Neural cell (in vitro differentiated cells): ENCODE results near the gene IFI16. TPM values are rescaled to one million over a fixed set of nuclear protein-coding genes. Genes with fewer than 3 reads are reported as not detected.
"Not testable (repeated sequence)": the region's sequence is repeated elsewhere in the genome, so short reads cannot be mapped to it uniquely, and the experiment has no call there.

Experiments used
- H2AFZ ChIP-seq: fragments of 200-600, 300-800 bp; sonication (generic), shearing (Covaris generic); 2 replicates; pipeline ENCODE4 v1.6.0; 2014; ENCODE audit warnings: low read depth, mild to moderate bottlenecking, antibody characterized with exemption, low read length, moderate library complexity
- H3F3A ChIP-seq: fragments of 200-600 bp; shearing (Covaris generic); 2 replicates; pipeline ENCODE4 v1.6.1; 2016; ENCODE audit warnings: mild to moderate bottlenecking, moderate library complexity, mixed read lengths, antibody characterized with exemption, low read length; ENCODE audit not compliant: insufficient read depth, poor library complexity, severe bottlenecking
- H3K27ac ChIP-seq: fragments of 200-600, 300-800 bp; sonication (generic), shearing (Covaris generic); 2 replicates; pipeline ENCODE4 v1.5.1; 2014; ENCODE audit warnings: mild to moderate bottlenecking, low read length, moderate library complexity
- H3K27me3 ChIP-seq: fragments of 300-800, 200-600 bp; sonication (generic), shearing (Covaris generic); 2 replicates; pipeline ENCODE4 v1.6.0; 2014; ENCODE audit warnings: mild to moderate bottlenecking, low read depth, low read length, moderate library complexity; ENCODE audit not compliant: insufficient read depth
- H3K36me3 ChIP-seq: fragments of 300-800, 200-600 bp; sonication (generic), shearing (Covaris generic); 2 replicates; pipeline ENCODE4 v1.5.1; 2014; ENCODE audit warnings: mild to moderate bottlenecking, antibody characterized with exemption, low read length, moderate library complexity; ENCODE audit not compliant: insufficient read depth
- H3K4me2 ChIP-seq: fragments of 300-800, 200-600 bp; sonication (generic), shearing (Covaris generic); 2 replicates; pipeline ENCODE4 v1.6.0; 2014; ENCODE audit warnings: mild to moderate bottlenecking, low read length
- H3K4me3 ChIP-seq: fragments of 300-800, 200-600 bp; sonication (generic), shearing (Covaris generic); 2 replicates; pipeline ENCODE4 v1.5.1; 2014; ENCODE audit warnings: mild to moderate bottlenecking, low read length, moderate library complexity
- H3K79me2 ChIP-seq: fragments of 200-600 bp; shearing (Covaris generic); replicated peaks from 2 replicates; pipeline ENCODE4 v1.6.0; 2014; ENCODE audit warnings: mild to moderate bottlenecking, low read length, moderate library complexity; ENCODE audit not compliant: insufficient read depth
- H3K9ac ChIP-seq: fragments of 300-800, 200-600 bp; sonication (generic), shearing (Covaris generic); 2 replicates; pipeline ENCODE4 v1.6.1; 2016; ENCODE audit warnings: mild to moderate bottlenecking, low read length, mixed read lengths
- H3K9me2 ChIP-seq: fragments of 200-600 bp; shearing (Covaris generic); 2 replicates; pipeline ENCODE4 v1.6.1; 2016; ENCODE audit warnings: mild to moderate bottlenecking, low read length, mixed read lengths; ENCODE audit not compliant: insufficient read depth
- H3K9me3 ChIP-seq: fragments of 200-600, 300-800 bp; sonication (generic), shearing (Covaris generic); 2 replicates; pipeline ENCODE4 v1.6.1; 2016; ENCODE audit warnings: mild to moderate bottlenecking, mixed run types, low read length, moderate library complexity, mixed read lengths
- H4K20me1 ChIP-seq: fragments of 200-600 bp; shearing (Covaris generic); 2 replicates; pipeline ENCODE4 v1.6.1; 2016; ENCODE audit warnings: mild to moderate bottlenecking, mixed run types; ENCODE audit not compliant: insufficient read depth
- EP300 ChIP-seq: fragments of 450-650 bp; conservative IDR thresholded peaks from 2 replicates; pipeline ENCODE4 v1.6.1; 2014; ENCODE audit warnings: antibody characterized with exemption, mild to moderate bottlenecking, moderate library complexity; ENCODE audit not compliant: poor library complexity, severe bottlenecking
- EZH2 ChIP-seq: fragments of 200-600, 300-800 bp; shearing (Covaris generic), sonication (generic); IDR thresholded peaks from 2 replicates; pipeline ENCODE4 v1.6.1; 2014; ENCODE audit warnings: antibody characterized with exemption, low read length, borderline replicate concordance, mild to moderate bottlenecking; ENCODE audit not compliant: insufficient read depth, poor library complexity, severe bottlenecking
- MXI1 ChIP-seq: fragments of 450-650 bp; conservative IDR thresholded peaks from 2 replicates; pipeline ENCODE4 v1.6.1; 2014; ENCODE audit warnings: antibody characterized with exemption, mild to moderate bottlenecking; ENCODE audit not compliant: poor library complexity, severe bottlenecking
- POLR2AphosphoS5 ChIP-seq: IDR thresholded peaks from 2 replicates; pipeline ENCODE4 v1.6.1; 2012
- RAD21 ChIP-seq: fragments of 450-650 bp; conservative IDR thresholded peaks from 2 replicates; pipeline ENCODE4 v1.6.1; 2014; ENCODE audit warnings: antibody characterized with exemption, mild to moderate bottlenecking, moderate library complexity
- SMC3 ChIP-seq: fragments of 450-650 bp; conservative IDR thresholded peaks from 2 replicates; pipeline ENCODE4 v1.6.1; 2014; ENCODE audit warnings: antibody characterized with exemption, mild to moderate bottlenecking, moderate library complexity; ENCODE audit not compliant: poor library complexity
- TAF1 ChIP-seq: IDR thresholded peaks from 2 replicates; pipeline ENCODE4 v1.6.1; 2012; ENCODE audit warnings: low read depth
- polyA plus RNA-seq: library from polyadenylated mRNA; depleted of rRNA; stranded (reverse); fragments of >200 nt; gene quantifications from 2 replicates; pipeline ENCODE4 v1.2.3, GENCODE V29; 2014
- TF ChIP-seq, protein P1 (sequence below): IDR thresholded peaks from 2 replicates; pipeline ENCODE4 v1.6.1; 2012; ENCODE audit warnings: borderline replicate concordance
- TF ChIP-seq, protein P2 (sequence below): fragments of 450-650 bp; IDR thresholded peaks from 2 replicates; pipeline ENCODE4 v1.5.1; 2014; ENCODE audit warnings: antibody characterized with exemption, mild to moderate bottlenecking, moderate library complexity; ENCODE audit not compliant: poor library complexity, severe bottlenecking

Gene IFI16
- polyA plus RNA-seq, 1 donor from 2014 or later: not detected

DNA sequence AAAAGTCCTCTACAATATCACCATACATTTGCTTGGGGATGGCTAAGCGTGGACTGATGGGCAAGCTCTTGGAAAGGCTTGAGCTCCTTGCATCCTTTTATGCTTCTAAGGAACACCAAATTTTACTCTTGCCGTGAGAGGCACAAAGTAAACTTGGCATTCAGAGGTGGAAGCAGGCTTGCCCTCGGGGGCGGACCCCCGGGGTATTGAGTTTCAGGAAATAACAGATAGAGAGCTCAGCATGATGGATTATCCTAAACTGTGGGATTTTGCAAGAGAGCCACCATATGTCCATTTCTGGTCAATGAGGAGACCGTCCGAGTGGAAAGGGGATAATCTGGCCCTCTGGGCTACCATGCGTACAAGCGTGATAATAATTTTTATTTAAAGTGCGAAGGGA, 14.0 kb downstream of the IFI16 start:
- no peaks in the 10 kb centered on the region for H3K9me3 ChIP-seq
- no peaks in the 10 kb centered on the region for H3K9me2 ChIP-seq
- H3K79me2 ChIP-seq: no peaks in the 10 kb centered on the region
- no peaks in the 10 kb centered on the region for H3K36me3 ChIP-seq
- TF ChIP-seq, protein P1, sequence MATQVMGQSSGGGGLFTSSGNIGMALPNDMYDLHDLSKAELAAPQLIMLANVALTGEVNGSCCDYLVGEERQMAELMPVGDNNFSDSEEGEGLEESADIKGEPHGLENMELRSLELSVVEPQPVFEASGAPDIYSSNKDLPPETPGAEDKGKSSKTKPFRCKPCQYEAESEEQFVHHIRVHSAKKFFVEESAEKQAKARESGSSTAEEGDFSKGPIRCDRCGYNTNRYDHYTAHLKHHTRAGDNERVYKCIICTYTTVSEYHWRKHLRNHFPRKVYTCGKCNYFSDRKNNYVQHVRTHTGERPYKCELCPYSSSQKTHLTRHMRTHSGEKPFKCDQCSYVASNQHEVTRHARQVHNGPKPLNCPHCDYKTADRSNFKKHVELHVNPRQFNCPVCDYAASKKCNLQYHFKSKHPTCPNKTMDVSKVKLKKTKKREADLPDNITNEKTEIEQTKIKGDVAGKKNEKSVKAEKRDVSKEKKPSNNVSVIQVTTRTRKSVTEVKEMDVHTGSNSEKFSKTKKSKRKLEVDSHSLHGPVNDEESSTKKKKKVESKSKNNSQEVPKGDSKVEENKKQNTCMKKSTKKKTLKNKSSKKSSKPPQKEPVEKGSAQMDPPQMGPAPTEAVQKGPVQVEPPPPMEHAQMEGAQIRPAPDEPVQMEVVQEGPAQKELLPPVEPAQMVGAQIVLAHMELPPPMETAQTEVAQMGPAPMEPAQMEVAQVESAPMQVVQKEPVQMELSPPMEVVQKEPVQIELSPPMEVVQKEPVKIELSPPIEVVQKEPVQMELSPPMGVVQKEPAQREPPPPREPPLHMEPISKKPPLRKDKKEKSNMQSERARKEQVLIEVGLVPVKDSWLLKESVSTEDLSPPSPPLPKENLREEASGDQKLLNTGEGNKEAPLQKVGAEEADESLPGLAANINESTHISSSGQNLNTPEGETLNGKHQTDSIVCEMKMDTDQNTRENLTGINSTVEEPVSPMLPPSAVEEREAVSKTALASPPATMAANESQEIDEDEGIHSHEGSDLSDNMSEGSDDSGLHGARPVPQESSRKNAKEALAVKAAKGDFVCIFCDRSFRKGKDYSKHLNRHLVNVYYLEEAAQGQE: no peak
- TF ChIP-seq, protein P2, sequence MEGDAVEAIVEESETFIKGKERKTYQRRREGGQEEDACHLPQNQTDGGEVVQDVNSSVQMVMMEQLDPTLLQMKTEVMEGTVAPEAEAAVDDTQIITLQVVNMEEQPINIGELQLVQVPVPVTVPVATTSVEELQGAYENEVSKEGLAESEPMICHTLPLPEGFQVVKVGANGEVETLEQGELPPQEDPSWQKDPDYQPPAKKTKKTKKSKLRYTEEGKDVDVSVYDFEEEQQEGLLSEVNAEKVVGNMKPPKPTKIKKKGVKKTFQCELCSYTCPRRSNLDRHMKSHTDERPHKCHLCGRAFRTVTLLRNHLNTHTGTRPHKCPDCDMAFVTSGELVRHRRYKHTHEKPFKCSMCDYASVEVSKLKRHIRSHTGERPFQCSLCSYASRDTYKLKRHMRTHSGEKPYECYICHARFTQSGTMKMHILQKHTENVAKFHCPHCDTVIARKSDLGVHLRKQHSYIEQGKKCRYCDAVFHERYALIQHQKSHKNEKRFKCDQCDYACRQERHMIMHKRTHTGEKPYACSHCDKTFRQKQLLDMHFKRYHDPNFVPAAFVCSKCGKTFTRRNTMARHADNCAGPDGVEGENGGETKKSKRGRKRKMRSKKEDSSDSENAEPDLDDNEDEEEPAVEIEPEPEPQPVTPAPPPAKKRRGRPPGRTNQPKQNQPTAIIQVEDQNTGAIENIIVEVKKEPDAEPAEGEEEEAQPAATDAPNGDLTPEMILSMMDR: no peak
- no peak for TF ChIP-seq SMC3
- TF ChIP-seq RAD21: no peak
- TF ChIP-seq EP300: no peak
- no peak for TF ChIP-seq EZH2
- no peak for TF ChIP-seq POLR2AphosphoS5
- no peak for TF ChIP-seq MXI1
- no peak for TF ChIP-seq TAF1
- no peak overlapping the region for H3K27ac ChIP-seq
- H4K20me1 ChIP-seq: no peaks in the 10 kb centered on the region
- H3F3A ChIP-seq: no peaks in the 10 kb centered on the region
- H3K9ac ChIP-seq: no peak overlapping the region
- H2AFZ ChIP-seq: no peak overlapping the region
- no peaks in the 10 kb centered on the region for H3K27me3 ChIP-seq
- no peak overlapping the region for H3K4me3 ChIP-seq
- no peak overlapping the region for H3K4me2 ChIP-seq

DNA sequence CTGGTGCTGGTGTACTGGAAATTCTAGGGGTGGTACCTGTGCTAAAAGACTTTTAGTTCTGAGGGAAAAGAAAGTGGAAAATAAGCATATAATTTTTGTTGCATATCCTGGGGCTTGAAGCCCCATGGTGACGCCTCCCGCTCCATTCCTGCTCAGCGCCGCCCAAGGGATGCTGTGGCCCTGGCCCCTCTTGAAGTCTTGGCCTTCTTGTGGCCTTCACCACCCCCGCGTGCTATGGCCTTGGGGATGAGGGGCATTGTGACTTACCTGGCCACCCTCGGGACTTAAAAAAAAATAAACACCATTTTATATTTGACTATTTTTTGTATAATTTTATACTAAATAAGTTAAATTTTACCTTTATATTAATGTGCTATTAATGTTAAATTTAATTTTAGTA, 15.3 kb downstream of the IFI16 start:
- no peaks in the 10 kb centered on the region for H3K27me3 ChIP-seq
- H3F3A ChIP-seq: no peaks in the 10 kb centered on the region
- H3K9ac ChIP-seq: no peak overlapping the region
- H3K9me3 ChIP-seq: no peaks in the 10 kb centered on the region
- H3K79me2 ChIP-seq: no peaks in the 10 kb centered on the region
- no peaks in the 10 kb centered on the region for H3K9me2 ChIP-seq
- H3K4me3 ChIP-seq: no peak overlapping the region
- H4K20me1 ChIP-seq: no peaks in the 10 kb centered on the region
- H3K4me2 ChIP-seq: no peak overlapping the region
- no peaks in the 10 kb centered on the region for H3K36me3 ChIP-seq
- no peak overlapping the region for H2AFZ ChIP-seq
- no peak for TF ChIP-seq MXI1
- no peak overlapping the region for H3K27ac ChIP-seq

DNA sequence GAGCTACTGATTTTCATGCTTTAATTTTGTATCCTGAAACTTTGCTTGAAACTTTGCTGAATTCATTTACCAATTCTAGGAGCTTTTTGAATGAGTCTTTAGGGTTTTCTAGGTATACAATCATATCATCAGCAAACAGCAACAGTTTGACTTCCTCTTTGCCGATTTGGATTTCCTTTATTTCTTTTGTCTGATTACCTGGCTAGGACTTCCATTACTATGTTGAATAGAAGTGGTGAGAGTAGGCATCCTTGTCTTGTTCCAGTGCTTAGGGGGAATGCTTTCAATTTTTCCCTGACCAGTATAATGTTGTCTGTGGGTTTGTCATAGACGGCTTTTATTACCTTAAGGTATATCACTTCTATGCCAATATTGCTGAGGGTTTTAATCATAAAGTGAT, 17.1 kb downstream of the IFI16 start:
- H3K9me2 ChIP-seq, H3K79me2 ChIP-seq, H3K9me3 ChIP-seq, H3K27me3 ChIP-seq, H3K27ac ChIP-seq, H3K9ac ChIP-seq, H3K4me3 ChIP-seq, H3K4me2 ChIP-seq, H2AFZ ChIP-seq, H3K36me3 ChIP-seq, H4K20me1 ChIP-seq, H3F3A ChIP-seq: not testable (repeated sequence)
